ENCODE measurements around the gene DNASE1L3. TPM values are rescaled to one million over a fixed set of nuclear protein-coding genes. Genes with fewer than 3 reads are reported as not detected.

The DNASE1L3 gene
- total RNA-seq, 1 donor from 2014 or later, result not detected

DNA sequence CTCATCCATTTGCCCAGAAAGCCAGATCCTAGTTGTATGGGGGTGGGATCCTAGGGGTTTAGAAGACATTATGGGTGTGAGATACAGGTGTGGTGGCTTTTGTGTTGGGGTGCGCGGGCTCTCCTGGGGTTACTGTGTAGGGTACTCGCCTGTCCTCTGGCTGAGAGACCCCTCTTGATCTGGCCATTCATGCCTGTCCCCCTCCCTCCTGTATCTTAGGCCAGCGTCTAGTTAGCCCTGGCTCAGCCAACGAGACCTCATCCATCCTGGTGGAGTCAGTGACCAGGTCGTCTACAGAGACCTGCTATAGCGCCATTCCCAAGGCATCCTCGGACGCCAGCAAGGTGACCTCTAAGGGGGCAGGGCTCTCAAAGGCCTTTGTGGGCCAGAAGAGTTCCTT, 41.4 kb downstream of the DNASE1L3 start:
- no peak overlapping the region for H3K4me3 Mint-ChIP-seq
- H3K36me3 Mint-ChIP-seq, result peaks cover 27% of the 10 kb centered on the region
- DNase-seq (ENCODE audit: extremely low spot score, unreplicated experiment), result no peak
- H3K9me3 Mint-ChIP-seq, result no peaks in the 10 kb centered on the region
- TF ChIP-seq, protein P1, sequence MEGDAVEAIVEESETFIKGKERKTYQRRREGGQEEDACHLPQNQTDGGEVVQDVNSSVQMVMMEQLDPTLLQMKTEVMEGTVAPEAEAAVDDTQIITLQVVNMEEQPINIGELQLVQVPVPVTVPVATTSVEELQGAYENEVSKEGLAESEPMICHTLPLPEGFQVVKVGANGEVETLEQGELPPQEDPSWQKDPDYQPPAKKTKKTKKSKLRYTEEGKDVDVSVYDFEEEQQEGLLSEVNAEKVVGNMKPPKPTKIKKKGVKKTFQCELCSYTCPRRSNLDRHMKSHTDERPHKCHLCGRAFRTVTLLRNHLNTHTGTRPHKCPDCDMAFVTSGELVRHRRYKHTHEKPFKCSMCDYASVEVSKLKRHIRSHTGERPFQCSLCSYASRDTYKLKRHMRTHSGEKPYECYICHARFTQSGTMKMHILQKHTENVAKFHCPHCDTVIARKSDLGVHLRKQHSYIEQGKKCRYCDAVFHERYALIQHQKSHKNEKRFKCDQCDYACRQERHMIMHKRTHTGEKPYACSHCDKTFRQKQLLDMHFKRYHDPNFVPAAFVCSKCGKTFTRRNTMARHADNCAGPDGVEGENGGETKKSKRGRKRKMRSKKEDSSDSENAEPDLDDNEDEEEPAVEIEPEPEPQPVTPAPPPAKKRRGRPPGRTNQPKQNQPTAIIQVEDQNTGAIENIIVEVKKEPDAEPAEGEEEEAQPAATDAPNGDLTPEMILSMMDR (conservative IDR thresholded peaks at IDR 0.05), result no peak
- no peak overlapping the region for H3K27ac Mint-ChIP-seq
- no peaks in the 10 kb centered on the region for H3K27me3 Mint-ChIP-seq
- H3K4me1 Mint-ChIP-seq (ENCODE audit: unreplicated experiment), result peaks cover 21% of the 10 kb centered on the region

DNA sequence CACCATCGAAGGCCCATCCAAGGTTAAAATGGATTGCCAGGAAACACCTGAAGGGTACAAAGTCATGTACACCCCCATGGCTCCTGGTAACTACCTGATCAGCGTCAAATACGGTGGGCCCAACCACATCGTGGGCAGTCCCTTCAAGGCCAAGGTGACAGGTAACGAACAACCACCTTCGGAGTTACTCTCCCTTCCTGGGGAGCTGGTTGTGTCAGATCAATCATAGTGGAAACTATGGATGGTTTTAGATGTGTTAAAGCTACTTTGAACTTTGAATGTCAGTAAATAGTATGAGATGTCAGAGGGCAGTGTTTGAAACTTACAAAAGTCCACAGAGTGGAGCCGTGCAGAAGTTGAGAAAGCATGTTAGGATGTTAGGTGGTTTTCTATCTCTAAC, 42.3 kb downstream of the DNASE1L3 start:
- H3K27me3 Mint-ChIP-seq, result no peaks in the 10 kb centered on the region
- no peak for DNase-seq (ENCODE audit: extremely low spot score, unreplicated experiment)
- H3K4me3 Mint-ChIP-seq, result no peak overlapping the region
- H3K36me3 Mint-ChIP-seq, result peaks cover 33% of the 10 kb centered on the region
- H3K27ac Mint-ChIP-seq, result peak overlapping the region; percentile 40
- no peaks in the 10 kb centered on the region for H3K9me3 Mint-ChIP-seq
- H3K4me1 Mint-ChIP-seq (ENCODE audit: unreplicated experiment), result peaks cover 25% of the 10 kb centered on the region
- TF ChIP-seq, protein P1 (conservative IDR thresholded peaks at IDR 0.05), result no peak

DNA sequence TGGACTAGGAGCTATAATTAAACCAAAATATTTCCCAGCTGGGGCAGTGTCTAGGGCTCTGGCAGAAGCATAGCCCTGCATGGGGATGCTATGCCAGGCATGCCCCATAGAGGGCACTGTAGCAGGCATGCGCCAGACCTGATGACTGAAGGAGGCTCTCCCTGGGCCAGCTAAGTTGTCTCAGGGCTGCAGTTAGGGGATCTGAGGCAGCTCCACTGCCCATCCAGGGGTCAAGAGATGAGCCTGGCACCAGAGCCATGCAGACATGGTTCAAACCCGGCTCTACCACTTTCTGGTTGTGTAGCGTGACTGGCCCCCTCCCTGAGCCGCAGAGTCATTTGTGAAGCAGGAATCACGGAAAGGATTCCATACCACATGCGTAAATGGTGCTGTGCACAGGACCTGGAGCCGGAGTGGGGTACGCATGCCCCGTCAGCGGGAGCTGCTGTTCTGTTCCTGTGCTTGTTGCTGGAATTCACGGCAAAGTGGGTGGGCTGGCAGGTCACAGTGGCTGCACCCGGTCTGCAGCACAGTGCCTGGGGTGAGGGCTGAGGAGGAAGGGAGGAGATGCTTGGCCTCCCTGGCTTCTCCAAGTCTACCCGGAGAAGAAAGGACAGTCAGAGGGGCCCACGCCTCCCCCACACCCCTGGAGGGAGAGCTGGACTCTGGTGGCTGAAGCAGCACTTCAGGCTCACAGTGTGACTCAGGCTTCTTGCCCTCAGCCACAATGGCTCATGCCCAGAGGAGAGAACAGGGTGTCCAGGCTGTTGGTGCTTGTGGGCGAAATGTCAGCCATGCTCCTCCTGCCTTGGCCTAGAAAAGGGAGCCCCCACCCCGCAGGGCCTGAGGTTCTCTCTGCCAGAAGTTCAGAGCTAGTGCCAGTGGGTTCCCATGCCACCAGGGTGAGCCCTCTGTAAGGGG, 43.1 kb downstream of the DNASE1L3 start:
- TF ChIP-seq, protein P1 (conservative IDR thresholded peaks at IDR 0.05), result peak; percentile 88
- H3K4me1 Mint-ChIP-seq (ENCODE audit: unreplicated experiment), result peaks cover 30% of the 10 kb centered on the region
- H3K4me3 Mint-ChIP-seq, result no peak overlapping the region
- no peaks in the 10 kb centered on the region for H3K9me3 Mint-ChIP-seq
- H3K27ac Mint-ChIP-seq, result peak overlapping the region; percentile 76
- peaks cover 36% of the 10 kb centered on the region for H3K36me3 Mint-ChIP-seq
- no peak for DNase-seq (ENCODE audit: extremely low spot score, unreplicated experiment)
- no peaks in the 10 kb centered on the region for H3K27me3 Mint-ChIP-seq

DNA sequence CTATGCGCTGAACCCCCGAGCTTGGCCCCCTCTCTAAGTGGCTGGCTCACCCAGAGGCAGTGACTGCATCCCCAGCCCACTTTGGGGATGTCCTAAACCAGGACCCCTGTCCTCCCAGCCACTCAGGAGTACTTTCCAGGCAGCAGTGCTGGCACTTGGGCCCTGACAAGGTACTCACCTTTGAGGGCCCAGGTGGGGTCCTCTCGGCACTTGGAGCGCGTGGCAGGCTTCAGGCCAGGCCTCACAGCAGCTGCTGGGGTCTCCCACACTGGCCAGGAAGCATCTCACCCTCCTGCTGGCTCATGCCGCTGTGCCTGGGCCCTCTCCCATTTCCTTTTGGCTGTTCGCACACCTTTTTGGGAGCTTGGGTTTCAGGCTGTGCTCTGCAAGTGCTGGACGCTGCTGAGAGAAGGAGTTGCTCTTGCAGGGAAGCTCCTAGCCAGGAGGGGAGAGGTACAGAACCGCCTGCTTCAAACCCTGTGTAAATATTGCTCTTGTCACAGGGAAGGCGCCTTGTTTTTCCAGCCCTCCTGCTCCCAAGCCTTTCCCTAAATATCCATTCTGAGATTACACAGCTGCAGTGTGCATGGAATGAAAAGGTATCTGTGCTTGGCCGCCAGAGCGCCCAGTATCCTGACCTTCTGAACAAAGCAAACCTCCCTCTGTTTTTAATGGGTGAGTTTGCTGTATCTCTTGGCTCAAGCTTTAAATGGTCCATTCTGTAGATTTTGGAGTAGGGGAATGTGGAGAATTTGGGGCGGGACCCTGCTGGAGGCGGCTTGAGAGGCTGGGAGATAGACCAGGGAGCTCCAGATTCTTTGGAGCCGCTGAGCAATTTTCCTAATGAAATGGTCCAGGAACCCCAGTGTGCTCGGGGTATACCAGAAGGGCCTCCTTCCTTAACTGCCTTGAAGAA, 45.6 kb downstream of the DNASE1L3 start:
- Mint-ChIP-seq H3K27ac (peak overlapping the region; percentile 93), H3K4me3 (peak overlapping the region; percentile 40), H3K27me3 (no peaks in the 10 kb centered on the region), H3K4me1 (ENCODE audit: unreplicated experiment) (peaks cover 39% of the 10 kb centered on the region), H3K9me3 (no peaks in the 10 kb centered on the region), H3K36me3 (peaks cover 47% of the 10 kb centered on the region)
- no peak for DNase-seq (ENCODE audit: extremely low spot score, unreplicated experiment)
- TF ChIP-seq, protein P1 (conservative IDR thresholded peaks at IDR 0.05), result no peak

DNA sequence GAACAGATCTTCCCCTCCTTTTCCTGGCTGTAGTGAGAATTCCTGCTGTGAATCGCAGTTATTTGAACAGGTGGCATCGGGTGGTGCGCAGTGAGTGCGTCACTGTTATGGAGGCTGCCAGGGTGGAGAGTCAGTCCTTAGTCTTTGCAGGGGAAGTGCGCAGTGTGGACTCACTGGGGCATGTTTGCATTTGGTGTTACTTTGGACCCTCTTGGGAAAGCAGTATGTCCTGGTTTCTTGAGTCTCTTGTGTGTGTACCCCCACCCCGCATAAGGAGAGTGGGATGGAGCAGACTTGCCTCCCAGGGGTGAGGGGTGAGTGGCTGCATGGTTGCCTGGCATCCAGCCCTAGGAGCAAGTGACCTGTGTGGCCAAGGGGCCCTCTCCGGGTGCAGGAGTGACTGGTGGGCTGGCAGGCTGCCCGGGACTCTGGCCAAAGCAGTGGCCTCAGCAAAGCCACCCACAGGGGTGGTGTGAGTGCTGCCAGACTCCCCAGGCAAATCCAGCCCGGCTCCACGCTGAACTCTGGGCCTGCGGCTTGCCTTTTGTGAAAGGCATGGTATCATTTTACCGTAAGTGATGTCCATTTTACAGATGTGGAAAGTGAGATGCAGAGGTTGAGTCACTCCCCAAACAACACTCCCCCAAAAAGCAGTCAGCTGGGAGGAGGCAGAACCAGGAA, 46.4 kb downstream of the DNASE1L3 start:
- Mint-ChIP-seq H3K27me3 (no peaks in the 10 kb centered on the region), H3K4me1 (ENCODE audit: unreplicated experiment) (peaks cover 45% of the 10 kb centered on the region), H3K4me3 (peak overlapping the region; percentile 28), H3K27ac (peak overlapping the region; percentile 92), H3K9me3 (no peaks in the 10 kb centered on the region), H3K36me3 (peaks cover 48% of the 10 kb centered on the region)
- DNase-seq (ENCODE audit: extremely low spot score, unreplicated experiment), result no peak
- TF ChIP-seq, protein P1 (conservative IDR thresholded peaks at IDR 0.05), result no peak
